DND-41 (cell line): ENCODE results near the gene HMMR.

Source experiments
- ATAC-seq: fragments of 200-7000 bp; cut with Tn5 transposase; 3 replicates; pipeline ENCODE4 v1.9.1; 2021; ENCODE audit warnings: low read depth; ENCODE audit not compliant: insufficient read depth
- DNase-seq: peaks from one replicate; pipeline ENCODE4 v3.0.0-alpha.2; 2020
- H2AFZ ChIP-seq: 2 replicates; pipeline ENCODE4 v1.6.0; 2012; ENCODE audit warnings: low read depth, low read length
- H3K27ac ChIP-seq: 2 replicates; pipeline ENCODE4 v1.5.1; 2012; ENCODE audit warnings: low read length, inconsistent platforms
- H3K27me3 ChIP-seq: fragments of 200-600 bp; sonication (generic); 2 replicates; pipeline ENCODE4 v1.6.0; 2012; ENCODE audit warnings: low read length, mild to moderate bottlenecking, inconsistent platforms; ENCODE audit not compliant: insufficient read depth, poor library complexity
- H3K36me3 ChIP-seq: 2 replicates; pipeline ENCODE4 v1.5.1; 2012; ENCODE audit warnings: low read length, inconsistent platforms; ENCODE audit not compliant: insufficient read depth
- H3K4me1 ChIP-seq: 2 replicates; pipeline ENCODE4 v1.5.1; 2012; ENCODE audit warnings: mild to moderate bottlenecking, low read length; ENCODE audit not compliant: insufficient read depth
- H3K4me2 ChIP-seq: 2 replicates; pipeline ENCODE4 v1.6.0; 2012; ENCODE audit warnings: mild to moderate bottlenecking, moderate library complexity, low read length, inconsistent platforms; ENCODE audit not compliant: insufficient read depth
- H3K4me3 ChIP-seq, 2 experiments: fragments of 200-600 bp in 1 of 2; shearing (Covaris generic) in 1 of 2; 2 replicates each; pipeline ENCODE4 v1.5.1; 2012 to 2016; ENCODE audit warnings: inconsistent platforms in 2 of 2, low read length in 2 of 2, mild to moderate bottlenecking in 2 of 2, low read depth in 1 of 2, moderate library complexity in 1 of 2
- H3K79me2 ChIP-seq: 2 replicates; pipeline ENCODE4 v1.6.0; 2012; ENCODE audit warnings: low read length, inconsistent platforms; ENCODE audit not compliant: insufficient read depth
- H3K9ac ChIP-seq: 2 replicates; pipeline ENCODE4 v1.6.0; 2012; ENCODE audit warnings: low read depth, mild to moderate bottlenecking, inconsistent platforms, low read length, moderate library complexity
- H3K9me3 ChIP-seq: 2 replicates; pipeline ENCODE4 v1.5.1; 2012; ENCODE audit warnings: low read length, moderate library complexity, mild to moderate bottlenecking, inconsistent platforms; ENCODE audit not compliant: insufficient read depth, severe bottlenecking
- H4K20me1 ChIP-seq: 2 replicates; pipeline ENCODE4 v1.6.0; 2012; ENCODE audit warnings: low read length; ENCODE audit not compliant: insufficient read depth
- EZH2 ChIP-seq: IDR thresholded peaks from 3 replicates; pipeline ENCODE4 v1.6.1; 2012; ENCODE audit warnings: borderline replicate concordance, low read depth, mild to moderate bottlenecking, moderate library complexity, low read length, inconsistent platforms; ENCODE audit not compliant: severe bottlenecking
- TF ChIP-seq, protein P1 (sequence below): IDR thresholded peaks from 2 replicates; pipeline ENCODE4 v1.5.1; 2012; ENCODE audit warnings: borderline replicate concordance, low read length, moderate library complexity, mild to moderate bottlenecking; ENCODE audit not compliant: poor library complexity, severe bottlenecking; ENCODE audit errors: extremely low read depth

HMMR gene

DNA sequence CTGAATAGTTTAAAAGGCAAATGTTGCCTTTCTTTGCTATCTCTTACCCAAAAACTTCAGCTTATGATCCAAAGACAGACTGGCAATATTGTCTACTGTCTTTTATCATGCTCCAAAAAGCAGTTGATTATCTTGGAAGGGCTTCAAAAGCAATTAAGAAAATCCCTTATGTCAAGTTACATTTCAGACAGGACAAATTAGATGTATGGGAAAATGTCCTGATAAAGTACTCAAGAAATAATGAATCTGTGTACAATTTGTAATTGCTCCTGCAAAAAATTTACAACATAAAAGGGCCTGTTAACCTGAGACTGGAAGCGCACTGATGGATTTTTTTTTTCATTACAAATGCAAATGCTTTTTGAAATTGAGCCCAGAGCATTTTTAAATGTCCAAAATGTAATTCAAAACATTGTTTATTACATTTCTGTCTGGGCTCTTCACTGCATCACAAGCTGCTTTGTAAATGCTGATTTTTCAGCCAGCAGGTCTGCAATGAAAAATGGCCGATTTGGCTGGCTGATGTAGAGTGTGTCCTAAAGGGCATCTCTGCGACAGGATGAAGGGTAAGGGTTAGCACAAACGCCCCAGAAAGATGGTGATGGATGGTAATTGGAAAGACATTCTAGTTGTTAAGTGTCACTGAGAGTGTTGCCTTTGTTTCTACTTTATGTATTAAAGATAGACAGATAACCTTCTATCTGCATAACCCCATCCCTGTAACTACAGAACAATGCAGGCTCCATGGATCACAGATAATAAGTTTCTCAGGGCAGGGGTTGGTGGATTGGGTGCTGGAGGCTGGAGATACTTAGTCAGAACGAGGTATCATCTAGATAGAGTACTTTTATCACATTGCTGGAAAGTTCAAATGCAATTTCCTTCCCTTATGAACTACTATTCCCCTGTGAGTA, 72.0 kb downstream of the HMMR start:
- DNase-seq (no peak), ATAC-seq (no peak)
- Histone ChIP-seq H3K79me2 (no peaks in the 10 kb centered on the region), H3K9ac (no peak overlapping the region), H3K27me3 (no peaks in the 10 kb centered on the region), H4K20me1 (no peaks in the 10 kb centered on the region), H3K27ac (no peak overlapping the region), H2AFZ (no peak overlapping the region), H3K4me2 (no peak overlapping the region), H3K9me3 (no peaks in the 10 kb centered on the region), H3K4me1 (no peaks in the 10 kb centered on the region), H3K4me3 (no peak overlapping the region), H3K36me3 (no peaks in the 10 kb centered on the region)
- no peak for TF ChIP-seq EZH2
- TF ChIP-seq, protein P1, sequence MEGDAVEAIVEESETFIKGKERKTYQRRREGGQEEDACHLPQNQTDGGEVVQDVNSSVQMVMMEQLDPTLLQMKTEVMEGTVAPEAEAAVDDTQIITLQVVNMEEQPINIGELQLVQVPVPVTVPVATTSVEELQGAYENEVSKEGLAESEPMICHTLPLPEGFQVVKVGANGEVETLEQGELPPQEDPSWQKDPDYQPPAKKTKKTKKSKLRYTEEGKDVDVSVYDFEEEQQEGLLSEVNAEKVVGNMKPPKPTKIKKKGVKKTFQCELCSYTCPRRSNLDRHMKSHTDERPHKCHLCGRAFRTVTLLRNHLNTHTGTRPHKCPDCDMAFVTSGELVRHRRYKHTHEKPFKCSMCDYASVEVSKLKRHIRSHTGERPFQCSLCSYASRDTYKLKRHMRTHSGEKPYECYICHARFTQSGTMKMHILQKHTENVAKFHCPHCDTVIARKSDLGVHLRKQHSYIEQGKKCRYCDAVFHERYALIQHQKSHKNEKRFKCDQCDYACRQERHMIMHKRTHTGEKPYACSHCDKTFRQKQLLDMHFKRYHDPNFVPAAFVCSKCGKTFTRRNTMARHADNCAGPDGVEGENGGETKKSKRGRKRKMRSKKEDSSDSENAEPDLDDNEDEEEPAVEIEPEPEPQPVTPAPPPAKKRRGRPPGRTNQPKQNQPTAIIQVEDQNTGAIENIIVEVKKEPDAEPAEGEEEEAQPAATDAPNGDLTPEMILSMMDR = no peak

DNA sequence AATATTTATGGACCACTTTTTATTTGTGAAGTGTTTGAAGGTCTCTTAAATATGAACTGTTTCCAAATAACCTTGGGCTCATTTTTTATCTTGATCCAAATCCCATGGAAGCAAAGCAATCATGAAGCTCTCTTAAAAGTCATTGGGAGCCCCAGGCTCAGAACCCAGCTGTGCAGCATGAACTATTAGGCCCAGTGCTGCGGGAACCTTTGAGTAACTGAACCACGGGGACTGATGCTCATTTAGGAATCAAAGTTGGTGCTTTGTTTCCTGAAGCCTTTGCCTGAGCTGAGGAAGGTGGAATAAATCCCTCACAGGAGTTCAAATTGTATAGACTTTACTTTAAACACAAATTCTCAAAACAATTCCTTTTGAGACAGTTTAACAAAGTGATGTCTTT, 72.8 kb downstream of the HMMR start:
- no peak for TF ChIP-seq EZH2
- TF ChIP-seq, protein P1 = no peak
- Histone ChIP-seq H3K27ac (no peak overlapping the region), H3K27me3 (no peaks in the 10 kb centered on the region), H2AFZ (no peak overlapping the region), H3K4me2 (no peak overlapping the region), H3K4me3 (no peak overlapping the region), H4K20me1 (no peaks in the 10 kb centered on the region), H3K9me3 (no peaks in the 10 kb centered on the region), H3K4me1 (no peaks in the 10 kb centered on the region), H3K36me3 (no peaks in the 10 kb centered on the region), H3K9ac (no peak overlapping the region), H3K79me2 (no peaks in the 10 kb centered on the region)
- DNase-seq (no peak), ATAC-seq (no peak)

DNA sequence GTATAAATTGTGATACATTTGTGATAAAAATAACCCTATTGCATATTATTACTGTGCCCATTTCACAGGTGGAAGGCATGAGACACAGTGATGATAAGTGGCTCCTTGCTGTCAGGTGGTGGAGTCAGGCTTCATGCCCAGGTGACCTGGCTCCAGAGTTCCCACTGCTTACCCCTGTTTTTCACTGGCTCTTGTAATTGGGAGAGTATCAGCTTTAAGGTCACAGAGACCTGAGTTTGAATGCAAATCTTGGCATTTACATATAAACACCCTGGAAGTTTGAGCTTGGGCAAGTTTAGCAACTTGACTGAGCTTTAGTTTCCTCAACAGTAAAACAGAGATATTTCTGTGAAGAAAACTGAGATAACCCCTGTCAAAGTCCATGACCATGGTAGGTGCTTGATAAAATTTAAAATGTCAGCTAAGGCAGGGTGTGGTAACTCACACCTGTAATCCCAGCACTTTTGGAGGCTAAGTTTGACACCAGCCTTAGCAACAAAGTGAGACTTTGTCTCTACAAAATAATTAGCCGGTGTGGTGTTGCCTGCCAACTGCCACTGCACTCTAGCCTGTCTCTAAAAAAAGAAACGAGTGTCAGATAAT, 74.2 kb downstream of the HMMR start:
- H3K4me3 ChIP-seq = no peak overlapping the region
- TF ChIP-seq EZH2 = no peak
- TF ChIP-seq, protein P1 = no peak
- no peaks in the 10 kb centered on the region for H3K9me3 ChIP-seq
- H3K9ac ChIP-seq = no peak overlapping the region
- DNase-seq = no peak
- H3K27ac ChIP-seq = no peak overlapping the region
- H3K27me3 ChIP-seq = no peaks in the 10 kb centered on the region
- ATAC-seq = no peak
- no peak overlapping the region for H3K4me2 ChIP-seq
- H3K36me3 ChIP-seq = no peaks in the 10 kb centered on the region
- no peaks in the 10 kb centered on the region for H4K20me1 ChIP-seq
- H3K79me2 ChIP-seq = no peaks in the 10 kb centered on the region
- H2AFZ ChIP-seq = no peak overlapping the region
- no peaks in the 10 kb centered on the region for H3K4me1 ChIP-seq
